IPS DF 4.7 (cell line): ENCODE data around the gene TMEM270.

ENCODE experiments used
- DNase-seq: peaks from one replicate; pipeline ENCODE4 v3.0.0-alpha.2; 2013; ENCODE audit warnings: low spot score; ENCODE audit errors: extremely low read depth

TMEM270 gene

DNA sequence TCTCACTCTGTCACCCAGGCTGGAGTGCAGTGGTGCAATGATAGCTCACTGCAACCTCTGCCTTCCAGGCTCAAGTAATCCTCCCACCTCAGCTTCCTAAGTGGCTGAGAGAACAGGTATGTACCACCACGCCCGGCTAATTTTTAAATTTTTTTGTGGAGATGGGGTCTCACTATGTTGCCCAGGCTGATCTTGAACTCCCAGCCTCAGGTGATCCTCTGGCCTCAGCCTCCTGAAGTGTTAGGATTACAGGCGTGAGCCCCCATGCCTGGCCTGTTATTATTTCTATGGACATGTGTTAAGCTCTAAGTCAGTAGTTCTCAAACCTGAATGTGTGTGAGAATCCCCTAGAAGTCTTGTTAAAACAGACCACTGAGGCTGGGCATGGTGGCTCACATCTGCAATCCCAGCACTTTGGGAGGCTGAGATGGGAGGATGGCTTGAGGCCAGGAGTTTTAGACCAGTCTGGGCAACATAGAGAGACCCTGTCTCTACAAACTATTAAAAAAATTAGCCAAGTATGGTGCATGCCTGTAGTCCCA is 24.5 kb downstream of the TMEM270 start:
- no peak for DNase-seq

DNA sequence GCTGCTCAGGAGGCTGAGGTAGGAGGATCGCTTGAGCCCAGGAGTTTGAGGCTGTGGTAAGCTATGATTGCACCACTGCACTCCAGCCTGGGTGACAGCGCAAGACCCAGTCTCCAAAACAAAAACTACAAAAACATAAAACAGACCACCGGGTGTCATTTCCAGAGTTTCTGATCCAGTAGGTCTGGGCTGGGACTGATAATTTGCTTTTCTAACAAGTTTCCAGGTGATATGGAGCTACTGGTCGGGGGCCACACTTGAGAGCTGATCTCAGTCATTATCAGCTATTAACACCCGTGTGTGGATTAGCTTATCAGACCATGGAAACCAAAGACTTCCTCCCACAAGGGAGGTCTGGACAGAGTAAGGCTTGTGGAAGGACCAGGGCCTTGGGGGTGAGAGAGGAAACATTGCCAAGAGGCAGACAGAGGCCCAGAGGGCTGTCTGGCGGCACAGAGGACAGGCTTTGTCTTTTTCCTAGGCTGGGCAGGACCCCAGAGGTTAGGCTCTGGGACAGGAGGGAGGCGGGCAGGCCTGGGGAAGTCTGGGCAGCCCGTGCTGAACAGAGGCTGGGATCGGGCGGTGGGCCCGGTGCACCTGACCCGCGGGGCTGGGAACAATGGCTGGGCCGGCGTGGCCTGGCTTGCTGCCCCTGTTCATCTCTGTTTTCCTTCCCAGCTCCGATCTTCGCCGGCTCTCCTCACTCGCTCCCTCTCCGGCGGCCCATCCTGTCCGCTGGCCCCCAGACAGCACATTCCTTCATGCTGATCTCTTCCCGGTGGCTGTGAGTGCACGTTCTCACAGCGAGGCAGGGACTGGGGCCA is 25.2 kb downstream of the TMEM270 start:
- DNase-seq = no peak

DNA sequence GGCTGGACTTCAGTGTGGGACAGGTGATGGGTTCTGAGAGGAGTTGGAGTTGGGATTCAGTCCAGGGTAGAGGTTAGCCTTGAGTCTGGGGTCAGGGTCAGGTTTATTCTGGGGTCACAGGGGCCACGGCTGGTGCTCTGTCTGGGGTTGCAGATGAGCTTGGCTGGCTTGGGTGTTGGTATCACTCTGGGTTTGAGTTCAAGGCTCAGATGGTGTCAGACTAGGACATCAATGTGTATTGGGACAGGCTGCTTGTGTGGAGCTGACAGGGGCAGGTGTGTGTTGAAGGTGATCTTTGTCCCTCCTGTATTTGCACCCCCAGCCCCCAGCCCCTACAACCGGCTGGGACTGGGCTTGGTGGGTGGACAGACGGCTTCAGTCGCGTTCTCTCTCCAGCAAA is 26.8 kb downstream of the TMEM270 start:
- DNase-seq = no peak

DNA sequence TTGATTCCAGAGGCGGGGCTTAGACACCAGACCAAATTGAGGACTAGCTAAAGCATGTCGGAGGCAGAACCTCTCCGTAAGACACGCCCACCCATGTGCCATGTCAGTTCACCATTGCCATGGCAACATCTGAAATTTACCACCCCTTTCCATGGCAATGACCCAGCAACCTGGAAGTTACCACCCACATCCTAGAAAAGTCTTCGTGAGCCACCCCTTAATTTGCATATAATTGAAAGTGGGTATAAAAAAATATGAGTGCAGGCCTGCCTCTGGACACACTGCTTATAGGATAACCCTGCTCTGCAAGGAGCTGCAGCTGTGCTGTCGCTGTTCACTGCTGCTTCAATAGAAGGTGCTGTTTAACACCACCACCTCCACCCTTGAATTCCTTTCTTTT is 28.0 kb downstream of the TMEM270 start:
- no peak for DNase-seq

DNA sequence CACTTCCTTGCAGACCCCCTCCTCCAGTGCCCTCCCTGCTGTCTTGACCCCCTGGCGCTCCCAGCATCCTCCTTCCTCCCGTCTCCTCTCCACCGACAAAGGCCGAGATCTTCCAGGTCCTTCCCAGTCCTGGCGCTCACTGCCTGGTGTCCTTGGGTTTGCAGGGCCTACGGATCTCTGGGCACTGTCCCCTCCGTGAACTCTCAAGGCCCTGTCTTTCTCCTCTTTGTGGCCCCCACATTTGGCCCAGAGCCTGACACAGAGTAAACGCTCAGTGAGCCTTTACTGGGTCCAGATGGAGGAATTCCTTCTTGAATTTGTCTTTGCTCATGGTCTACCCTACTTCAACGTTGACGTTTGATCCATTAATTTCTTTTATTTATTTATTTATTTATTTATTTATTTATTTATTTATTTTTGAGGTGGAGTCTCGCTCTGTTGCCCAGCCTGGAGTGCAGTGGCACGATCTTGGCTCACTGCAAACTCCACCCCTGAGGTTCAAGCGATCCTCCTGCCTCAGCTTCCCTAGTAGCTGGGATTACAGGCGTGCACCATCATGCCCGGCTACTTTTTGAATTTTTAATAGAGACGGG is 29.7 kb downstream of the TMEM270 start:
- DNase-seq = no peak

DNA sequence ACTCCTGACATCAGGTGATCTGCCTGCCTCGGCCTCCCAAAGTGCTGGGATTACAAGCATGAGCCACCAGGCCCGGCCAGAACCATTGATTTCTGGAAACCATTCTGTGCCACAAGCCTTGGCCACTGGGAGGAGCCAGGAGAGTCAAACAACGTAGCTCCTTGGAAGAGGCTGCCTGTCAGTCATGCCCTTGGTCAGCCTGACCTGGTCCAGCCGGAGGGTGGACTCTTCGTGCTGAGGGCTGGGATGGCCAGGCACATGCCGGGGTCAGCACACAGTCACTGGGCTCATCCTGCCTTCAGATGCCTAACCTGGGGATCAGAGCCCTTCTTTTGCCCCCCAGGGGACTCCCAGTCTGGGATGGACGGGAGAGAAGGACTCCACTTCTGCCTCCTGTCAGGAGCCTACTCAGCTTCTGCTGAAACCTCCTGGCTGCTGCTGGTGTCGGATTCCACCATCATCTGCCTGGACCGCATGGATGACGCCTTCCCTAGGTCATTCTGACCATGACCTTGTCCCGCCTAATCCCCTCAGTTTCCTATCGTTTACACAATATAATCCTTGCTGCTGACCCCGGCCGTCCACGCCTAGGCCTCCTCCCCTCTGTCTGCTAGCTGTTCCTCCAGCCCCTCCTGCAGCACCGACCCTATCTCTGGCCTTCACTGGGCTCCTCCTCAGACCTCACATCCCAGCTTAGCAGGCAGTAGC is 30.4 kb downstream of the TMEM270 start:
- DNase-seq = no peak

DNA sequence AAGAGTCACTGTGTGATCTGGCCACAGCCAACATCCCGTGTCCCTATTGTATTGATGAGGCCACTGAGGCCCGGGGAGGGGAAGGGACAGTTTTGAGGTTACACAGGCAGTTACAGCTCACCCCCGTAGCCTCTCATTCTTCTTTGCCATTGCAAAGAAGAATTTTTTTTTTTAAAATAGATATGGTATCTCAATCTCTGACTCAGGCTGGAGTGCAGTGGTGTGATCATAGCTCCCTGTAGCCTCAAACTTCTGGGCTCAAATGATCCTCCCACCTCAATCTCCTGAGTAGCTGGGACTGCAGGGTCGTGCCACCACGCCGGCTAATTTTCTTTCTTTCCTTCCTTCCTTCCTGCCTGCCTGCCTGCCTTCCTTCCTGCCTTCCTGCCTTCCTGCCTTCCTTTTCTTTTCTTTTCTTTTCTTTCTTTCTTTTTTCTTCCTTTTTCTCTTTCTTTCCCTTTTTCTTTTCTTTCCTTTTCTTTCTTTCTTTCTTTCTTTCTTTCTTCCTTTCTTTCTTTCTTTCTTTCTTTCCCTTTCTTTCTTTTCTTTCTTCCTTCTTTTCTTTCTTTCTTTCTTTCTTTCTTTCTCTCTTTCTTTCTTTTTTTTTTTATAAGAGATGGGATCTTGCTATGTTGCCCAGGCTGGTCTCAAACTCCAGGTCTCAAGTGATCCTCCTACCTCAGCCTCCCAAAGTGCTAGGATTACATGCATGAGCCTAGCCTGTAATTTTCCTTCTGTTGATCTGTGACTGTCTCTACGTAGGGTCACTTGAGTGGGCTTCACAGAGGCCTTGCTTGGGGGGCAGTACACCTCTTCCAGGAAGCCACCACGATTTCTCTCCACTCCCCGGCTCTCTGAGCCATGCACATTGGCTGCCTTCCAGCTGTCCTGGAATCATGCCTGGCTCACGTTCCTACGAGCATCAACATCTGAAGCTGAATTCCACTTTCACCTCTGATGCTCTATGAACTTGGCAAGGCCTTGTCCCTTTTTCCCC is 31.3 kb downstream of the TMEM270 start:
- no peak for DNase-seq

DNA sequence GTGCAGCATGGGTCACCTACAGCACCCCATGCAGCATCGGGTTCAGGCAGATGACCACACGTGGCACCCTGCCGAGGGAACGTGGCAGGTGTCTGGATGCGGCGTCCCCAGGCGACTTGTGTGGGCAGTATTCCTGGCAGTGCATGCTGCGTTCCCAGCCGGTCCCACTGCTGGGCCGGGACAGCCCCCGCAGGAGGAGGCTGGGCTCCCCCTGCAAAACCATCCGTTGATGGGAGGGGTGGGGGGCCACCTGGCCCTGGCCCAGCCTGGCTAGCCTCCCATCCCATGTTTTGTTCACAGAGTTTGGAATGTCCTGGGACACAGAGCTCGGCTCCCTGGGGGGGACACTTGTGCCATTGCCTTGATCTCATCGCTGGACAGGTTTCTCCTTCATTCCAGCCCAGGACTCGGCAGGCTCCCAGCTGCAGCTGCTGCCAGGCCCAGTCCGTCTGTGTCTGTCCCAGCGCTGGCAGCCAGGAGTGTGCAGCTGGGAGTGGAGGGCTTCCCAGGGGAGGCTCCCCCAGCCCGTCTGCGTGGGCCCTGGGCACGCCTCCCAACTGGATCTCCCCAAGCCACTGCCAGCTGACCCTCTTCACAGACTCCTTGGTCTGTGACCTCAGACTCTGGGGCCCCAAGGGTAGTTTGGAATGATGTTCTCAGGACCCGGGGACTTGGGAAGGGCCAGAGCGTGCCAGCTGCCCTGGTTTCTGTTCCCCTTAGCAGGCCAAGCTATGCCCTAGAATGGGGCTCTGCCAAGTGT is 32.6 kb downstream of the TMEM270 start:
- no peak for DNase-seq

DNA sequence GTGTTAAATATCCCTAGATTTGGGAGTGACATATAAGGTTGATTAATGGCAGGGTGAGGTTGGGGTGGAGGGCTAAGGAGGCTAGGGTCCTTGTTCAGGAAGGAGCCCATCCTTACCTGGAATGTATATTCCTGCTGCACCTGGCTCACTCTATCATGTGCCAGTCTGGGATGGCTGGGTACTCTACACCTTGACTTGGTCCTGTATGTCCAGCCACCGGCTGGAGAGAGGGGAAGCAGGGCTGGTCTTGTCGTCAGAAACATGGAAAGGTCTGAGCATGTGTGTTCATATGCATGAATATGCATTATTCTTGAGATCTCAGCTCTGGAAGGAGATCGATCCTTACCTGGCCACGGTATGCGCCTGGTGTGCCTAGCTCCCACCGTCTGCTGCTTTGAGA is 33.2 kb downstream of the TMEM270 start:
- no peak for DNase-seq

DNA sequence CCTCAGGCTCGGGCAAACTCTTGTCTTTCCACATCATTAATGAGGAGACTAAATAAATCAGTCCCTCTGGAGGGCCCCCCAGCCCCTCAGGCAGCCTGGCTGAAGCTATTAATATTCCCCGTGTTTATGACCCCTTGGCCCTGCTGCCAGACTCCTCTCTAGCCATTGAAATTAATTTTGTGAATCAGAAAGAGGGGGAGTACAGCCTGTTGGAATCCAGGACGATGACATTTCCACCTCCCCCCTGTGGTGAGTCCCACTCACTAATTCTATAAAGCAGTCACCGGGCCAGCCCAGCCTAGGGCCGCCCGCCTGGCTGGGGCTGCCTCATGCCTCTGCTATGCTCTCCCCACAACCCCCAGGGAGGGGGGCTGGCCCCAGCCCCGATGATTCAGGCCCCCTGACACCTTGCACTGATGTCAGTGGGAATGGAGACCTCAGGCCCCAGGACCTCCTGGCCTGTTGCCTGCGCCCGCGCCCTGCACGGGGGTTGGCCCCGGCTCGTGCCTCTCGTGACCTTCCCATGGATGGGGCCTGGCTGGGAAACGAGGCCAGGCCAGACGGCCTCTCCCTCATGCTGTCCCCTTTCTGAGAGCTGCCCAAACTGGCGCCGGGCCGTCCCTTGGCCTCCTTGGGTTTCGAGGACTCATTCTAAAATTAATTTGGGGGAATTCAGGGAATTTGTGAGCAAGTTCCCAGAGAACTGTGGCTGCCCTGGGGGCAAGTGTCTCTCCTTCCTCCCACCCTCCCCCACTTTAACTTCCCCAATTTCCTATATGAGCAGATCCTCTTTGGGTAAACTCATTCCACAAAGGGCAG is 34.0 kb downstream of the TMEM270 start:
- DNase-seq = no peak

DNA sequence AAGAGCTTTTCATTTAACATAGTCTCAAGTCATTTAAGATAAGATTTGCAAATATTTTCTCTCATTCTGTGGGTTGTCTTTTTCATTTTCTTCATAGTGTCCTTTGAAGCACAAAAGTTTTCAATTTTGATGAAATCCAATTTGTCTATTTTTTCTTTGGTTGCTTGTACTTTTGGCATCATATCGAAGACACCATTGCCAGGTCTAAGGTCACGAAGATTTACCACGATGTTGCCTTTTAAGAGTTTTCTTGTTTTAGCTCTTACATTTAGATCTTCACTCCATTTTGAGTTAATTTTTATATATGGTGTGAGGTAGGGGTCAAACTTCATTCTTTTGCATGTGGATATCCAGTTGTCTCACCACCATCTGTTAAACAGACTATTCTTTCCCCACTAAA is 34.7 kb downstream of the TMEM270 start:
- DNase-seq = no peak

DNA sequence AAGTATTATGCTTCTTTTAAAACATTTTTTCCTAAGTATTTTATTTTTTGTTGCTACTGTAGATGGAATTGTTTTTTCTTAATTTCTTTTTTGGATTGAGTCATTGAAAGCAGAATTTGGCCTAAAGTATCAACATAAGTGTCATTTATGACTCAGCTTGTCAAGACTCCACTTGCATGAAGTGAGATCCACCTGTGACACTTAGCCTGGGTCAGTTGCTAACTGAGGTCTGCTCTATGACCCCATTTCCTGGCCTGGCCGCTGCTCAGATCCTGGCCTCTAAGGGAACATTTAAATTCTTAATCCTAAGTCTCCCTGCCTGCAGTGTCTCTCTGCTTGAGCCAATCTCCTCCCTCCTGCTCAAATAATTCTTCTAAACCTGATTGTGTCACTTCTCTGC is 35.5 kb downstream of the TMEM270 start:
- DNase-seq = no peak

DNA sequence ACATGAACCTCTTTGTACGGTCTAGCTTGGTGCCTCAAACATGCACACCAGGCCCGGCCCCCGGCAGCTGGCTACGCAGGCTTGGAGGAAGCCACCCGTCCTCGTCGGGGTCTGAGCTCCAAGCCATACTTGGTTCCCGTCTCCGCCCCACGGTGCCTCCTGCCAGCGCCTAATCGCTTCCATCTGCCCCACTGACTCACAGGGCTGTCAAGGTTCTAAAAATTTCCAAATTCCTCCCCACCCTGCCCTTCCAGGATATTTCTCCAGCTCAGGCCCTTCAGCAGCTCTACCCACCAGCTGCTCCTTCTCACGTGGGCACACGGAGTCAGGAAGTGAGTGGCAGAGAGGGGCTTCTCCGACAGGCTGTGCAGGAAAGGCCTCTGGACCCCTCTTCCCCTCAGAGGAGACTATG is 38.8 kb downstream of the TMEM270 start:
- DNase-seq = no peak

DNA sequence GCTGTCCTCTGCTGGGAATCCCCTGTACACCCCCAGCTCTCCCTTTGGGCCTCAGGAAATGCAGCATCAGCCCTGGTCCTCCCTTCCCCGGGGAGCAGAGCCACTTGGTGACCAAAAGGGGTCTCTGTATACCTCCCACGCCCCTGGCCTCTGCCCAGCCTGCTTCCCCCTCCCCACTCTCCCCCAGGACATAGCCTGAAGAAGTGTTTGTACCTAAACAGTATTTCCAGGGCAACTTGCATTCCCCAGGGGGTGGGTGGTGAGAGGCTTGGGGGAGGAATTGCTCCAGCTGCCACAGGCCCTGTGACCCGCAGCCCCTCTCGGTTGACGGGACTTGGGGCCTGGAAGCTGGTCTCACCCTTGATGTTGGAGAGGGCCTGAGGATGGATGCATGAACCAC is 39.3 kb downstream of the TMEM270 start:
- DNase-seq = no peak

DNA sequence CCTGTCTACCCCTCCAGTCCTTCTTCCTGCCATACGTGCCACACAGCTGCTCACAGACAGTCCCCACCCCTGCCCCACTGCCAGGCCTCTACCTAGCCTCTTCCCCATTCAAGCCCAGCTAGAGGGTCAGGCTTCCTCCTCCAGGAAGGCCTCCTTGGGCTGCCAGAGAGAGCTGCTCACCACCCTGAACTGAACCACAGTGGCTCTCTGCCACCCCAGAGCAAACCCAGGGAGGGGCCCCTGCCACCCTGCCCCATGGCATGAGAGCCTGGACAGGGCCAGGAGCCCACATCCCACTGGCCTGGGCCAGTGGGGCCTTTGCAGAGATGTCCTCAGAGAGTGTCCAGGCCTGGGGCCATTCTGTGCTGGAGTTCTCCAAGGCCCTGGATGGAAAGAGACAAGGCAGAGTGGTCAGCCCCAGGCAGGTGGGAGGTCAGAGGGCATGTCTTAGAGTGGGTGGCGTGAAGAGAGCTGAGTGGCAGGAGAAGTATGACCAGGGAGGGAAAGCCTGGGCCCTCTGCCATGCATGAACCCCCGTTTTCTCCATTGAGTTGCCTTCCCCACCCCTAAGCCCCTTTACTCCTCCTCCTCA is 40.4 kb downstream of the TMEM270 start:
- DNase-seq = no peak

DNA sequence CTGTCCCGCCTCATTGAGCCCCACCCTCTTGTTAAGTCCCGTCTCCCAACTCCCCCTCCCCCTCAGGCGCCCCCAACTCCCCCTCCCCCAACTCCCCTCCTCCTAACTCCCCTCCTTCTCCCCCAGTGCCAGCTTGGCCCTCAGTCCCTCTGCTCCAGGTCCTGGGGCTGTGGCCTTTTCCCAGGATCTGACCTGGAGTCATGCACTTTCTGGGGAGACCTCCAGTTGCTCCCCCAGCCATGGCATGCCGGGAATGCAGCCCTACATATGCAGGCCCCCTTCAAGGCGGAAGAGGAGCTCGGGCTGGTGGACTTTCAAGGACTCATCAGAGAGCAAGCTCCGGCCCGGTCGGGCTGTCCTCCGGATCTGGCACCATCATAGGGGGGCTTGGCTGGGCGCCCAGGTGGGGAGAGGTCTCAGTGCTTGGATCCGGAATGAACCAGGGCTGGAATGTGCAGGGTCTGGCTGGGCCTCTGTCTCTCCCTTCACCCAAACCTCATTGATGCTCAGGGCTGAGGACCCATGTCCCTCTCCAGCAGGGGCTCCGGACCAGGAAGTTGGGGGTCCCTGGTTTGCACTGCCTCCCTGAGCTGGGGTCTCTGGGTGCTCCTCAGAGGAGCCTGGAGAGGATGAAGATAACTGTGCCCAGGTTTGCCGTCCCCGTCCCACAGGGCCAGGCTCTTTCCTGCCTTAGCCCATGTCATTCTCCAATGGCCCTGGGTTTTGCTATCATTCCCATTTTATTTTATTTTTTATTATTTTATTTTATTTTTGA is 41.1 kb downstream of the TMEM270 start:
- DNase-seq = no peak

DNA sequence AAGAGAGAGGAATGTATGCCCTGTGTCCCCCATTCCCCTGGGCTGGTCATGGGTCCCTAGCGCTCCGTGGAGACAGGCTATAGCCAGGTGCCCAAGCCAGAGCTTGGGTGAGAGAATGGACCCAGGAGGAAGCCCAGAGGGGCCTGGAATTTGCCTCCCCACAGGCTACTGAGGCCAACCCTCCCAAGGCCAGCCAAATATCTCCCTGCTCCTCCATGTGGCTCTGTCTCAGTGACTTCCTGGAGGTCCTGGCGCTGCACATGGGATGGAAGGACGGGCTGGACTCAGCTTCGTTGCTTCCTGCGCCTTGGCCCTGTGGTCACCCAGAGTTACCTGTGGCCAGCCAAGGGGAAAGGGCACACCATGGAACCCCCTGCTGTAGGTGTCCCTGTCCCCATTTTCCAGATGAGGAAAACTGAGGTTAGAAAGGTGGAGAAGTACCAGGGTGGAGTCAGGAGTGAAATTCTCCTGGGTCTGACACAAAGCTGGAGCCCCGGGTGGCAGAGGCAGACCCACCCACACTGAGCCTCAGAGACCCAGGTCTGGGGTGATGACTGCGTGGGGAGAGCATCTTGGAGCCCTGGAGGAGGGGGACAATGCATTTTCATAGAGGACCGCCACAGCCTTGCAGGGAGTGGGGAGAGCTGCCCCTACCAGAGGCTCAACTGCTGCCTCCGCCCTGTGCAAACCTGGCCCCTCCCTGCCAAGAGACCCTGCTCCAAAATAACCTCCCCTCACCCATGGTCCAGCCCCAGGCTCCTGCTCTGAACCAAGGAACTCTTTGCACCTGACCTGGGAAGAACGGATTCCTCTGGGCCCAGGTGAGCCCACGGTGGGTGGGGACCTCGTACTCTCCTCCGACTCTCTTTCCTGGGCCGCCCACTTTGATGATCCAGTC is 42.6 kb downstream of the TMEM270 start:
- no peak for DNase-seq
